Smooth muscle cell (in vitro differentiated cells): Measurements from ENCODE around the gene ARRB2. TPM values are rescaled to one million over a fixed set of nuclear protein-coding genes. Genes with fewer than 3 reads are reported as not detected.

Experiments used
- DNase-seq: peaks from one replicate; lab custom pipeline; 2025; ENCODE audit not compliant: unreplicated experiment; lab: John Stamatoyannopoulos, UW
- H2AFZ ChIP-seq: fragments of 200-600 bp; sonication (generic); 2 replicates; pipeline ENCODE4 v1.6.0; 2016; ENCODE audit warnings: antibody characterized with exemption, low read depth, mild to moderate bottlenecking
- H3F3A ChIP-seq: fragments of 200-600 bp; sonication (generic); 2 replicates; pipeline ENCODE4 v1.6.0; 2017; ENCODE audit warnings: antibody characterized with exemption, low read depth
- H3K27ac ChIP-seq: fragments of 200-600 bp; sonication (generic); 2 replicates; pipeline ENCODE4 v1.5.1; 2016; ENCODE audit warnings: low read depth, mild to moderate bottlenecking
- H3K27me3 ChIP-seq: fragments of 200-600 bp; sonication (generic); 2 replicates; pipeline ENCODE4 v1.6.1; 2016; ENCODE audit warnings: low read depth, mild to moderate bottlenecking
- H3K36me3 ChIP-seq: fragments of 200-600 bp; sonication (generic); 2 replicates; pipeline ENCODE4 v1.5.1; 2016; ENCODE audit warnings: low read depth
- H3K4me1 ChIP-seq: fragments of 200-600 bp; sonication (generic); 2 replicates; pipeline ENCODE4 v1.5.1; 2016; ENCODE audit warnings: low read depth
- H3K4me2 ChIP-seq: fragments of 200-600 bp; sonication (generic); 2 replicates; pipeline ENCODE4 v1.6.0; 2016; ENCODE audit warnings: mild to moderate bottlenecking
- H3K4me3 ChIP-seq: fragments of 200-600 bp; sonication (generic); 2 replicates; pipeline ENCODE4 v1.5.1; 2016; ENCODE audit warnings: mild to moderate bottlenecking
- H3K79me2 ChIP-seq: fragments of 200-600 bp; sonication (generic); 2 replicates; pipeline ENCODE4 v1.6.0; 2016; ENCODE audit warnings: low read depth, mild to moderate bottlenecking
- H3K9ac ChIP-seq: fragments of 200-600 bp; sonication (generic); 2 replicates; pipeline ENCODE4 v1.6.0; 2016; ENCODE audit warnings: low read depth
- H3K9me3 ChIP-seq: fragments of 200-600 bp; sonication (generic); replicated peaks from 2 replicates; pipeline ENCODE4 v1.5.1; 2016; ENCODE audit warnings: low read depth
- H4K20me1 ChIP-seq: fragments of 200-600 bp; sonication (generic); 2 replicates; pipeline ENCODE4 v1.6.0; 2016; ENCODE audit warnings: low read depth
- WGBS: methylation state at CpG from one replicate; pipeline ENCODE4 v1.1.7; 2016; ENCODE audit warnings: low lambda C conversion rate; 5-methylcytosine and 5-hydroxymethylcytosine counted together
- polyA plus RNA-seq: library from polyadenylated mRNA; unstranded; fragments of >200 nt; fragmentation: Nextera tagmentation; extraction: Ambion mirVana; gene quantifications from 2 replicates; pipeline ENCODE4 v1.2.1, GENCODE V29; 2016
- total RNA-seq: library from RNA; depleted of rRNA; stranded (reverse); fragments of >200 nt; gene quantifications from 2 replicates; pipeline ENCODE4 v1.2.3, GENCODE V29; 2014
- TF ChIP-seq, protein P1 (sequence below): fragments of 200-600 bp; sonication (generic); IDR thresholded peaks from 2 replicates; pipeline ENCODE4 v1.5.1; 2017; ENCODE audit warnings: borderline replicate concordance, mild to moderate bottlenecking, antibody characterized with exemption; ENCODE audit not compliant: insufficient read depth, poor library complexity, severe bottlenecking

ARRB2 gene
- total and polyA plus RNA-seq, 2 experiments from 2014 or later, result 4.0 to 7.6 TPM

DNA sequence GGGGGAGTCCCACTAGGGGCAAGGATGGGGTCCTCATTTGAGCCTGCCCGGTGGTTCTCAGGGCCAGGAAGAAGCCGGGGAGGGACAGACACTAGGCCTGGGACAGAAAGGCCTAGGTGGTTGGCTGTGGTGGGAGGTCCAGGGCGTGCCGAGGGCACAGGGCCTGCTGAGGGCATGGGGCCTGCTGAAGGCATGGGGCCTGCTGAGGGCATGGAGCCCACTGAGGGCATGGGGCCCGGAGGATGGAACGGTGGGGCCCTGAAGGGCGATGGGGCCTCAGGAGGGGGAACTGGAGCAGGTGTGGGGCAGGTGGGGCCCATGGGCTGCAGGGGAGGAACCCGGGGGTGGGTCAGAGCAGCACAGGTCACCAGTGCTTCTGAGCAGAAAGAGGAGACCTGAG lies 37.7 kb upstream of the ARRB2 start:
- H3K79me2 ChIP-seq, result no peaks in the 10 kb centered on the region
- H3K4me3 ChIP-seq, result no peak overlapping the region
- 96% methylated on average over 8 of the region's 8 CpGs for WGBS
- no peaks in the 10 kb centered on the region for H3F3A ChIP-seq
- no peak overlapping the region for H3K27ac ChIP-seq
- DNase-seq, result no peak
- no peak overlapping the region for H3K9ac ChIP-seq
- no peaks in the 10 kb centered on the region for H3K4me1 ChIP-seq
- no peaks in the 10 kb centered on the region for H3K36me3 ChIP-seq
- H2AFZ ChIP-seq, result no peak overlapping the region
- H3K4me2 ChIP-seq, result no peak overlapping the region
- H3K27me3 ChIP-seq, result no peaks in the 10 kb centered on the region
- TF ChIP-seq, protein P1, sequence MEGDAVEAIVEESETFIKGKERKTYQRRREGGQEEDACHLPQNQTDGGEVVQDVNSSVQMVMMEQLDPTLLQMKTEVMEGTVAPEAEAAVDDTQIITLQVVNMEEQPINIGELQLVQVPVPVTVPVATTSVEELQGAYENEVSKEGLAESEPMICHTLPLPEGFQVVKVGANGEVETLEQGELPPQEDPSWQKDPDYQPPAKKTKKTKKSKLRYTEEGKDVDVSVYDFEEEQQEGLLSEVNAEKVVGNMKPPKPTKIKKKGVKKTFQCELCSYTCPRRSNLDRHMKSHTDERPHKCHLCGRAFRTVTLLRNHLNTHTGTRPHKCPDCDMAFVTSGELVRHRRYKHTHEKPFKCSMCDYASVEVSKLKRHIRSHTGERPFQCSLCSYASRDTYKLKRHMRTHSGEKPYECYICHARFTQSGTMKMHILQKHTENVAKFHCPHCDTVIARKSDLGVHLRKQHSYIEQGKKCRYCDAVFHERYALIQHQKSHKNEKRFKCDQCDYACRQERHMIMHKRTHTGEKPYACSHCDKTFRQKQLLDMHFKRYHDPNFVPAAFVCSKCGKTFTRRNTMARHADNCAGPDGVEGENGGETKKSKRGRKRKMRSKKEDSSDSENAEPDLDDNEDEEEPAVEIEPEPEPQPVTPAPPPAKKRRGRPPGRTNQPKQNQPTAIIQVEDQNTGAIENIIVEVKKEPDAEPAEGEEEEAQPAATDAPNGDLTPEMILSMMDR, result no peak
- H3K9me3 ChIP-seq, result no peaks in the 10 kb centered on the region
- H4K20me1 ChIP-seq, result peaks cover 16% of the 10 kb centered on the region

DNA sequence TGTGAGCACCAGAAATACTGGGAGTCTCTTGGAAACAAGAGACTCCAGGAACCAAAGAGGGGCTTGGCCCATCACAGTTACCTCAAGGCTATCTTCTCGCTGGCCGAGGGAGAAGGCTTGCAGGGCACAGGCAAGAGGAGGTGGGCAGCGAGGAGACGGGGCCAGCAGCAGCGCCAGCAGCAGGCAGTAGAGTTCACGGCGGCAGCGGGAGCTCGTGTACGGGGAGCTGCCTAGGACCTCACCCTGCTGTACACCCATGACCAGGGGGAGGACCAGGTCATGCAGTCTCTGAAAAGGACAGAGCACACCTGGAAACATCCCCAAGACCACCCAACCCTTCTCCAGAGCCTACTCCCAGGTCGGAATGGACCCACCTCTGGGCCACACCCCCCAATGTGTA lies 37.3 kb upstream of the ARRB2 start:
- no peak overlapping the region for H3K27ac ChIP-seq
- H4K20me1 ChIP-seq, result peaks cover 20% of the 10 kb centered on the region
- no peaks in the 10 kb centered on the region for H3K9me3 ChIP-seq
- no peak overlapping the region for H3K4me3 ChIP-seq
- no peak overlapping the region for H3K9ac ChIP-seq
- no peaks in the 10 kb centered on the region for H3F3A ChIP-seq
- H3K4me1 ChIP-seq, result no peaks in the 10 kb centered on the region
- TF ChIP-seq, protein P1, result no peak
- H3K4me2 ChIP-seq, result no peak overlapping the region
- H3K79me2 ChIP-seq, result no peaks in the 10 kb centered on the region
- H3K27me3 ChIP-seq, result no peaks in the 10 kb centered on the region
- H3K36me3 ChIP-seq, result no peaks in the 10 kb centered on the region
- no peak for DNase-seq
- no peak overlapping the region for H2AFZ ChIP-seq
- WGBS, result 97% methylated on average over 11 of the region's 11 CpGs

DNA sequence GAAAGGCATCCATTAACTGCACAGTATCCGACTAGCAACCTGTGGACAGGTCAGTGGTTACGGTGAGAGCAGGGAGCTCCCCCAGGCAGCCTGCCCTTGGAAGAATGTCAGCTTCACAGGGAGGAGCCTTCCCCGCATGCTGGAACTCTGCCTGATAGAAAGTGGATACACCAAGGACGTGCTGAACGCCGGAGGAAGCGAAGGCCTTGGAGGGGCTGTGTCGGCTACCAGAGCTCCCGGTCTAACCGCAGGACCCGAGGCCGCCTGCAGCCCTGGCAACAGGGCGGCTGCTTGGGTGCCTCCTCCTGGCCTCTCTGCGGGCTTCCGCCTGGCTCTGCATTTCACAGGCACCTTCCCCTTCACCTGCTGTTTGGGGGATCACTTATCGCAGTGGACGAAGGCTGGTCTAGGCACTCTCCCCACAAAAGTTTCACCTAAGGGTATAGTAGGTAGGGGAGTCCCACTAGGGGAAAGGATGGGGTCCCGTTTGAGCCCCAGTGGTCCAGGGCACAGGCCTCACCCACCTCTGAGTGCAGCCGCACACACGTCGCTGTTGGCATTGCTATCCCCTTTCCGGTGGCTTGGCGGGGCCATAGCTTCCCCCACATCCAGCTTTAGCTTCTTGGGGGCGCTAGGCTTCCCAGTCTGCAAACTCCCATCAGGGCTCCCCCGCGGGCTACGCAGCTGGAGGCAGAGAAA lies 36.3 kb upstream of the ARRB2 start:
- WGBS, result 93% methylated on average over 27 of the region's 27 CpGs
- H2AFZ ChIP-seq, result no peak overlapping the region
- TF ChIP-seq, protein P1, result no peak
- no peak overlapping the region for H3K4me3 ChIP-seq
- no peaks in the 10 kb centered on the region for H3K9me3 ChIP-seq
- no peaks in the 10 kb centered on the region for H3K4me1 ChIP-seq
- H3K4me2 ChIP-seq, result no peak overlapping the region
- peaks cover 6% of the 10 kb centered on the region for H3F3A ChIP-seq
- no peaks in the 10 kb centered on the region for H3K79me2 ChIP-seq
- H3K27me3 ChIP-seq, result no peaks in the 10 kb centered on the region
- H4K20me1 ChIP-seq, result peaks cover 30% of the 10 kb centered on the region
- DNase-seq, result no peak
- no peak overlapping the region for H3K9ac ChIP-seq
- no peak overlapping the region for H3K27ac ChIP-seq
- no peaks in the 10 kb centered on the region for H3K36me3 ChIP-seq

DNA sequence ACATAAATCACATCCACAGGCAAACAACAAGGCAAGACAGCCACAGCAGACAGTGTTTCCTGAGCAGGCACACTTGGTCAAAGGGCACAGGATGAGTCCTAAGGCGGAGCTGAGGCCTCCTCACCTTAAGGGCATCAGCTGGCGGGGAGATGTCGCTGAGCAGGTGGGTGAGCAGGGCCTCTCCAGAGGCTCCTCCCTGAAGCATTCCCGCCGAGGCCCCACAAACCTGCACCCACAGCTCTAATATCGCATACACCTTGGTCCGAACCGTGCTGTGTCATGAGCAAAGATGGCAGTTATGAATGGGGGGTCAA lies 35.8 kb upstream of the ARRB2 start:
- Histone ChIP-seq H3K9me3 (no peaks in the 10 kb centered on the region), H3K4me2 (no peak overlapping the region), H3K9ac (no peak overlapping the region), H3K27me3 (no peaks in the 10 kb centered on the region), H4K20me1 (peaks cover 35% of the 10 kb centered on the region), H3K4me3 (no peak overlapping the region), H3K4me1 (no peaks in the 10 kb centered on the region), H3F3A (peaks cover 9% of the 10 kb centered on the region), H3K36me3 (no peaks in the 10 kb centered on the region), H3K79me2 (no peaks in the 10 kb centered on the region), H3K27ac (no peak overlapping the region), H2AFZ (no peak overlapping the region)
- DNase-seq, result no peak
- WGBS, result 98% methylated on average over 8 of the region's 8 CpGs
- TF ChIP-seq, protein P1, result no peak
